Chondrocyte (in vitro differentiated cells): ENCODE measurements around the gene JAK1. TPM values are rescaled to one million over a fixed set of nuclear protein-coding genes. Genes with fewer than 3 reads are reported as not detected.

ENCODE experiments used
- DNase-seq: peaks from one replicate; pipeline ENCODE4 v3.0.0; 2021; ENCODE audit warnings: mixed read lengths, low spot score
- H3K27ac Mint-ChIP-seq: one replicate; pipeline ENCODE4 v1.8.0; 2021; ENCODE audit warnings: mild to moderate bottlenecking, moderate library complexity, mixed read lengths; ENCODE audit not compliant: unreplicated experiment
- H3K27me3 Mint-ChIP-seq: 2 replicates; pipeline ENCODE4 v1.8.0; 2021; ENCODE audit warnings: low read depth, mixed read lengths
- H3K36me3 Mint-ChIP-seq: 2 replicates; pipeline ENCODE4 v1.8.0; 2021; ENCODE audit warnings: low read depth, mixed read lengths
- H3K4me1 Mint-ChIP-seq: 2 replicates; pipeline ENCODE4 v1.8.0; 2021; ENCODE audit warnings: low read depth, mild to moderate bottlenecking, mixed read lengths
- H3K4me3 Mint-ChIP-seq: one replicate; pipeline ENCODE4 v1.8.0; 2021; ENCODE audit warnings: mild to moderate bottlenecking, moderate library complexity, mixed read lengths; ENCODE audit not compliant: unreplicated experiment
- H3K9me3 Mint-ChIP-seq: 2 replicates; pipeline ENCODE4 v1.8.0; 2021; ENCODE audit warnings: low read depth, mixed read lengths
- CTCF ChIP-seq: fragments of 200-600 bp; sonication (generic); IDR thresholded peaks from 2 replicates; pipeline ENCODE4 v1.5.0; 2021; ENCODE audit warnings: antibody characterized with exemption, mild to moderate bottlenecking, moderate library complexity
- total RNA-seq: library from RNA; stranded (reverse); gene quantifications from 3 replicates; pipeline ENCODE4 v1.2.1, GENCODE V29; 2021

JAK1 gene
- total RNA-seq, 1 donor from 2014 or later, result 112 TPM

GRCh38 chr1:64960731-64961130, 5.6 kb downstream of the JAK1 start:
- Mint-ChIP-seq H3K9me3 (no peaks in the 10 kb centered on the region), H3K4me3 (no peak overlapping the region), H3K27ac (no peak overlapping the region), H3K27me3 (no peaks in the 10 kb centered on the region), H3K36me3 (no peaks in the 10 kb centered on the region), H3K4me1 (peaks cover 62% of the 10 kb centered on the region)
- TF ChIP-seq CTCF, result no peak
- DNase-seq, result no peak

- H3K9me3 Mint-ChIP-seq, result no peaks in the 10 kb centered on the region
- TF ChIP-seq CTCF, result no peak
- DNase-seq, result no peak
- H3K27me3 Mint-ChIP-seq, result no peaks in the 10 kb centered on the region
- no peak overlapping the region for H3K4me3 Mint-ChIP-seq
- H3K27ac Mint-ChIP-seq, result no peak overlapping the region
- no peaks in the 10 kb centered on the region for H3K36me3 Mint-ChIP-seq
- peaks cover 59% of the 10 kb centered on the region for H3K4me1 Mint-ChIP-seq
Observed at GRCh38 chr1:64959986-64960385, 6.4 kb downstream of the JAK1 start.

GRCh38 chr1:64956733-64957441, 9.5 kb downstream of the JAK1 start:
- Mint-ChIP-seq H3K4me1 (peaks cover 40% of the 10 kb centered on the region), H3K36me3 (no peaks in the 10 kb centered on the region), H3K4me3 (no peak overlapping the region), H3K27me3 (no peaks in the 10 kb centered on the region), H3K9me3 (no peaks in the 10 kb centered on the region), H3K27ac (no peak overlapping the region)
- TF ChIP-seq CTCF, result no peak
- DNase-seq, result no peak

GRCh38 chr1:64956010-64956640, 10.2 kb downstream of the JAK1 start:
- H3K9me3 Mint-ChIP-seq, result no peaks in the 10 kb centered on the region
- no peak overlapping the region for H3K4me3 Mint-ChIP-seq
- no peaks in the 10 kb centered on the region for H3K27me3 Mint-ChIP-seq
- no peak overlapping the region for H3K27ac Mint-ChIP-seq
- TF ChIP-seq CTCF, result no peak
- peaks cover 34% of the 10 kb centered on the region for H3K4me1 Mint-ChIP-seq
- DNase-seq, result no peak
- no peaks in the 10 kb centered on the region for H3K36me3 Mint-ChIP-seq

GRCh38 chr1:64955097-64956009, 11.0 kb downstream of the JAK1 start:
- Mint-ChIP-seq H3K4me3 (no peak overlapping the region), H3K36me3 (no peaks in the 10 kb centered on the region), H3K27ac (no peak overlapping the region), H3K4me1 (peaks cover 32% of the 10 kb centered on the region), H3K27me3 (no peaks in the 10 kb centered on the region), H3K9me3 (no peaks in the 10 kb centered on the region)
- TF ChIP-seq CTCF, result no peak
- no peak for DNase-seq
